Thymus (tissue), 11 donors: Measurements from ENCODE around the gene ATP8B1. TPM values are rescaled to one million over a fixed set of nuclear protein-coding genes. Genes with fewer than 3 reads are reported as not detected.
"Not testable (repeated sequence)": the region's sequence is repeated elsewhere in the genome, so short reads cannot be mapped to it uniquely, and the experiment has no call there.

Experiments used
- DNase-seq, 9 donors: peaks; one replicate each; pipeline ENCODE4 v3.0.0-alpha.2; 2013; ENCODE audit warnings: low spot score in 9 of 9, low read depth in 6 of 9, missing footprints in 1 of 9
- H3K27ac ChIP-seq, 2 donors: one replicate each; pipeline ENCODE4 v1.5.1; 2013; ENCODE audit warnings: control low read depth in 1 of 2, low read depth in 1 of 2, low read length in 1 of 2, mild to moderate bottlenecking in 1 of 2, moderate library complexity in 1 of 2
- H3K27me3 ChIP-seq, 2 donors: one replicate each; pipeline ENCODE4 v1.5.1; 2013; ENCODE audit warnings: low read length in 1 of 2; ENCODE audit not compliant: control insufficient read depth in 2 of 2, insufficient read depth in 1 of 2
- H3K36me3 ChIP-seq, 2 donors: one replicate each; pipeline ENCODE4 v1.5.1; 2013; ENCODE audit warnings: low read length in 1 of 2, mild to moderate bottlenecking in 1 of 2, moderate library complexity in 1 of 2; ENCODE audit not compliant: control insufficient read depth in 2 of 2, insufficient read depth in 2 of 2
- H3K4me1 ChIP-seq, 2 donors: one replicate each; pipeline ENCODE4 v1.5.1; 2013; ENCODE audit warnings: low read length in 2 of 2; ENCODE audit not compliant: control insufficient read depth in 2 of 2, insufficient read depth in 2 of 2
- H3K4me3 ChIP-seq, 2 donors: one replicate each; pipeline ENCODE4 v1.5.1; 2013; ENCODE audit warnings: low read length in 2 of 2, control low read depth in 1 of 2, mild to moderate bottlenecking in 1 of 2
- H3K9me3 ChIP-seq, 2 donors: one replicate each; pipeline ENCODE4 v1.5.1; 2013; ENCODE audit warnings: low read length in 1 of 2, mild to moderate bottlenecking in 1 of 2; ENCODE audit not compliant: control insufficient read depth in 2 of 2, insufficient read depth in 1 of 2
- WGBS: extraction: QIAGEN DNeasy Blood & Tissue Kit; methylation state at CpG from one replicate; pipeline ENCODE4 v1.1.7; 2013; 5-methylcytosine and 5-hydroxymethylcytosine counted together
- polyA plus RNA-seq: library from polyadenylated mRNA; stranded (reverse); fragments of 200-250 nt; gene quantifications from one replicate; pipeline ENCODE4 v1.2.3, GENCODE V29; 2013
- total RNA-seq: library from RNA; stranded (reverse); fragments of 120-200 nt; gene quantifications from one replicate; pipeline ENCODE4 v1.2.4, GENCODE V29; 2013
- donor health status: healthy.

ATP8B1 gene
- total and polyA plus RNA-seq, 2 donors: 3.0 to 4.3 TPM

DNA sequence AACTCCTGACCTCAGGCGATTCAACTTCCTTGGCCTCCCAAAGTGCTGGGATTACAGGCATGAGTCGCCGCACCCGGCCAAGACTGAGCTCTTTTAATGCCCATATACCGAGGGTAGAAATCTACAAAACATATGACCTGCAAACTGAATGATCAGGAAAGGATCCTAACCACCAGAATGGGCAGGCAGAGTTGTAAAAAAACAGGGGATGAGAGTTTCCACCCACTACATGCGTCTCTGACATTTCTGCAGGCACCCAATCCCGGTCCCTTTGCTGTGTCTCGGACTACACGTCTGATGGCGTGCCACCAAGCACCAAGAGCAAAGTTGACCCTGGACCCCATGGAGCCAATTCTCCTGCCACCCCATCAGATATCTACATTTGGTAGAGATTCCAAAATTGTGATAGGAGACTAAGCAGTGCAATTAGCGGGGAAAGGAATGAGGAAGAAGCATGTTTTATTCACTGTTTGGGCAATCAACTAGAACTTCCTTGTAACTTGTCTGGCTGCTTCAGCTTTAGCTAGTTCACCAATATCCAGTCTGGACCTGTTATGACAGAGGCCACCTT, 74.1 kb downstream of the ATP8B1 start:
- H3K4me1 ChIP-seq: no peaks in the 10 kb centered on the region
- H3K36me3 ChIP-seq: no peaks in the 10 kb centered on the region
- no peaks in the 10 kb centered on the region for H3K9me3 ChIP-seq
- WGBS: 67% methylated on average over 11 of the region's 11 CpGs
- no peak overlapping the region for H3K27ac ChIP-seq
- H3K27me3 ChIP-seq: no peaks in the 10 kb centered on the region
- no peak for DNase-seq
- H3K4me3 ChIP-seq: no peak overlapping the region

DNA sequence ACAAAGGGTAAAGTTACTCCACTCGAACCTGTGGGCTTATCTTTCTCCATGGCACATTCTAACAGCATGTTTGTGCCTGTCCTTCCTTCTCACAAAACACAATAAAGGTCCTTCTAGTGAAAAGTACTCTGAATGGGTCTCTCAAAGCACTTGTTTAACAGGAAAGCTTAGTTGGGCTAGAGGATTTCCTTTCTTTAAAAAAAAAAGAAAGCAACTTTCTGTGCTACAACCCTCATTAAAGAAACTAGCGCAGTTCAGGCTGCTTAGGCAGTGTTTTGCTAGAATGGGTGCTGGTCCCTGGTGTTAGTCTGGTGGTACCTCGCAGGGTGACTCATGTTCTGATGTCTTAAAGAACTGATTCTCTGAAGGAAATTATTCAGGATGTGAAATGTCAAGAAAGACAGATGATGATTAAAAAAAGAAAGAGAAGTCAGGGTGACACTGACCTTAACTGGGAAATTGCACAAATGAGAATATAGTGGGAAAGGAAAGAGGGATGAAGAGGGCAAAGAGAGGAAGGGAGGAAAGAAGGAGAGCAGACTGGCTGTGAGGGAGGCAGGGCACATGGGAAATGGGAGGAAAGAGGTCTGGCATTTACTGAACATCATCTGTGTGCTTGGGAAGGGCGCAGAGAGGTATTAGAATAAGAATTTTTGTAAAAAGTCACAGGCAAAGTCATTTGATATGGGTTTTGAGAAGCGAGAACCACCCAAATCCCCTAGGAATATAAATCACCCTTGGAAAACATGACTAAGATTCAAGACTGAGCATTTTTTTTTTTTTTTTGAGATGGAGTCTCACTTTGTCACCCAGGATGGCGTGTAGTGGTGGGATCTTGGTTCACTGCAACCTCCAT, 74.9 kb downstream of the ATP8B1 start:
- Histone ChIP-seq H3K27me3 (no peaks in the 10 kb centered on the region), H3K4me1 (no peaks in the 10 kb centered on the region), H3K9me3 (no peaks in the 10 kb centered on the region), H3K27ac (peak overlapping the region in 1 of 2 donors; percentile 41), H3K36me3 (no peaks in the 10 kb centered on the region), H3K4me3 (no peak overlapping the region)
- DNase-seq: no peak
- 52% methylated on average over 6 of the region's 6 CpGs for WGBS

DNA sequence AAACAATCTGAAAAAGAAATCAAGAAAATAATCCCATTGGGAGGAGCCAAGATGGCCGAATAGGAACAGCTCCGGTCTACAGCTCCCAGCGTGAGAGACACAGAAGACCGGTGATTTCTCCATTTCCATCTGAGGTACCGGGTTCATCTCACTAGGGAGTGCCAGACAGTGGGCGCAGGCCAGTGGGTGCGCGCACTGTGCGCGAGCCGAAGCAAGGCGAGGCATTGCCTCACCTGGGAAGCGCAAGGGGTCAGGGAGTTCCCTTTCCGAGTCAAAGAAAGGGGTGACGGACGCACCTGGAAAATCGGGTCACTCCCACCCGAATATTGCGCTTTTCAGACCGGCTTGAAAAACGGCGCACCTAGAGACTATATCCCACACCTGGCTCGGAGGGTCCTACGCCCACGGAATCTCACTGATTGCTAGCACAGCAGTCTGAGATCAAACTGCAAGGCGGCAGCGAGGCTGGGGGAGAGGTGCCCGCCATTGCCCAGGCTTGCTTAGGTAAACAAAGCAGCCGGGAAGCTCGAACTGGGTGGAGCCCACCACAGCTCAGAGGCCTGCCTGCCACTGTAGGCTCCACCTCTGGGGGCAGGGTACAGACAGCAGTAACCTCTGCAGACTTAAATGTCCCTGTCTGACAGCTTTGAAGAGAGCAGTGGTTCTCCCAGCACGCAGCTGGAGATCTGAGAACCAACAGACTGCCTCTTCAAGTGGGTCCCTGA, 83.7 kb downstream of the ATP8B1 start:
- not testable (repeated sequence) for H3K4me3 ChIP-seq, DNase-seq, H3K27me3 ChIP-seq, H3K27ac ChIP-seq, H3K9me3 ChIP-seq, H3K36me3 ChIP-seq, H3K4me1 ChIP-seq
- 94% methylated on average over 31 of the region's 31 CpGs for WGBS

DNA sequence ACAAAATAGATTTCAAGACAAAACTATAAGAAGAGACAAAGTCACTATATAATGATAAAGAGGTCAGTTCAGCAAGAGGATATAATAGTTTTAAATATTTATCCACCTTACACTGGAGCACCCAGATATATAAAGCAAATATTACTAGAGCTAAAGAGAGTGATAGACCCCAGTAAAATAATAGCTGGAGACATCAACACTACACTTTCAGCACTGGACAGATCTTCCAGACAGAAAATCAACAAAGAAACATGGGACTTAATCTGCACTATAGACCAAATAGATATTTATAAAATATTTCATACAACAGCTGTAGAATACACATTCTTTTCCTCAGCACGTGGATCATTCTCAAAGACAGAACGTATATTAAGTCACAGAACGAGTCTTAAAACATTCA, 86.6 kb downstream of the ATP8B1 start:
- no peaks in the 10 kb centered on the region for H3K27me3 ChIP-seq
- peaks cover 0 to 11% of the 10 kb centered on the region in 2 donors for H3K9me3 ChIP-seq
- no peak for DNase-seq
- no peaks in the 10 kb centered on the region for H3K4me1 ChIP-seq
- 99% methylated on average over 3 of the region's 3 CpGs for WGBS
- no peak overlapping the region for H3K4me3 ChIP-seq
- no peaks in the 10 kb centered on the region for H3K36me3 ChIP-seq
- no peak overlapping the region for H3K27ac ChIP-seq

DNA sequence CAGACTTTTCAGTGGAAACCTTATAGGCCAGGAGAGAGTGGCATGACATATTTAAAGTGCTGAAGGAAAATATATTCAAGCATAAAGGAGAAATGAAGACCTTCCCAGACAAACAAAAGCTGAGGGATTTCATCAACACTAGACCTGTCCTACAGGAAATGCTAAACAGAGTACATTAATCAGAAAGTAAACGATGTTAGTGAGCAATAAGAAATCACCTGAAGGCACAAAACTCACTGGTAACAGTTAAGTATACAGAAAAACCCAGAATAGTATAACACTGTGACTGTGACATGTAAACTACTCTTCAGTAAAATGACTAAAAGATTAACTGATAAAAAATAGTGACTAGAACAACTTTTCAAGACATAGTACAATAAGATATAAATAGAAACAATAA, 87.4 kb downstream of the ATP8B1 start:
- DNase-seq: no peak
- Histone ChIP-seq H3K27ac (no peak overlapping the region), H3K27me3 (no peaks in the 10 kb centered on the region), H3K4me1 (no peaks in the 10 kb centered on the region), H3K4me3 (no peak overlapping the region), H3K36me3 (no peaks in the 10 kb centered on the region), H3K9me3 (peaks cover 0 to 11% of the 10 kb centered on the region in 2 donors)
- 90% methylated on average over 1 of the region's 1 CpG for WGBS

DNA sequence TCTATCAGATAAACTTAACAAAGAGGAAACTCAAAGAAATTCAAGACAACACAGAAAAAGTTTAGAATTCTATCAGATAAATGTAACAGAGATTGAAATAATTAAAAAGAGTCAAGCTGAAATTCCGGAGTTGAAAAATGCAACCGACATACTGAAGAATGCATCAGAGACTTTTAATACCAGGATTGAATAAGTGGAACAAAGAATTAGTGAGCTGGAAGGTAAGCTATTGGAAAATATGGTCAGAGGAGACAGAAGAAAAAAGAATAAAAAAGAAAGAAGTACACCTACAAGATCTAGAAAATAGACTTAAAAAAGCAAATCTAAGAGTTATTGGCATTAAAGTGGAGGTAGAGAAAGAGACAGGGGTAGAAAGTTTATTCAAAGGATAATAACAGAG, 88.0 kb downstream of the ATP8B1 start:
- Histone ChIP-seq H3K4me1 (no peaks in the 10 kb centered on the region), H3K27ac (no peak overlapping the region), H3K27me3 (no peaks in the 10 kb centered on the region), H3K4me3 (no peak overlapping the region), H3K9me3 (peaks cover 0 to 11% of the 10 kb centered on the region in 2 donors), H3K36me3 (no peaks in the 10 kb centered on the region)
- 97% methylated on average over 2 of the region's 2 CpGs for WGBS
- no peak for DNase-seq

DNA sequence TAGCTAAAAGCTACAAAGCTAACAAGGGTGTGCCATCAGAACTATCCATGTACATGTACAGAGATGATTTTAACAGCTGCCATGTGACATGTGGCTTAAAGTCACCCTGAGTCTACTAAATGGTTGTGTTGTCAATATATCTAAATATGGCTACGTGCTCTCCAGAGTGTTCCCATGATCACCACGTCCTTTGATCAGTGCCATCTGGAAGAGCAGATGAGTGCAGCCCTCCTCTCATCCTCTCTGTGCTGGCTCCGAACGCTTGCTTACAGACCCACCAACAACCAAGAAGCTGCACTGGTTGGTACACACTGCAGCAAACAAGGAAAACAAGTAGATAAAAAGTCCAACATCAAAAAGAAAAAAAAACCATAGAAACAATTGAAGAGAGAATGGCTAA, 92.9 kb downstream of the ATP8B1 start:
- no peaks in the 10 kb centered on the region for H3K4me1 ChIP-seq
- DNase-seq: no peak
- H3K36me3 ChIP-seq: no peaks in the 10 kb centered on the region
- H3K27ac ChIP-seq: no peak overlapping the region
- H3K4me3 ChIP-seq: no peak overlapping the region
- WGBS: 97% methylated on average over 4 of the region's 4 CpGs
- H3K27me3 ChIP-seq: no peaks in the 10 kb centered on the region
- H3K9me3 ChIP-seq: peaks cover 0 to 8% of the 10 kb centered on the region in 2 donors

DNA sequence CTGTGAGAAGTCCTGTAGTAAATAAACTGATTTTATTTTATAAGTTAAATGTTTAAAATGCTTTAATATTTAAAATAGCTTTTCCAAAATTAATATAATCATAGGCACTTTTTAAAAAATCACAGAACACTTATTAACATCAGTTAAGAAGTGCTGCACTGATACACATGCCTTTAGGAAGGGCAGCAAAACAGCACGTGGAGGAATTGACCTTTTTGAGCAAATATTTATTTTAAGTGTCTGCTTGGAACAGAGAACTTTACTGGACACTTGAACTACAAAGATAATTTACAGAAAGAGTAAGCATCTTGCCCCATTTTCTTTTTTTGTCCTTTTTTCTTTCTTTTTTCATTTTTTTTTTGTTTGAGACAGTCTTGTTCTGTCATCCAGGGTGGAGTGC, 93.8 kb downstream of the ATP8B1 start:
- Histone ChIP-seq H3K27ac (no peak overlapping the region), H3K27me3 (no peaks in the 10 kb centered on the region), H3K4me1 (no peaks in the 10 kb centered on the region), H3K4me3 (no peak overlapping the region), H3K36me3 (no peaks in the 10 kb centered on the region), H3K9me3 (peaks cover 0 to 7% of the 10 kb centered on the region in 2 donors)
- DNase-seq: no peak
- 98% methylated on average over 1 of the region's 1 CpG for WGBS

DNA sequence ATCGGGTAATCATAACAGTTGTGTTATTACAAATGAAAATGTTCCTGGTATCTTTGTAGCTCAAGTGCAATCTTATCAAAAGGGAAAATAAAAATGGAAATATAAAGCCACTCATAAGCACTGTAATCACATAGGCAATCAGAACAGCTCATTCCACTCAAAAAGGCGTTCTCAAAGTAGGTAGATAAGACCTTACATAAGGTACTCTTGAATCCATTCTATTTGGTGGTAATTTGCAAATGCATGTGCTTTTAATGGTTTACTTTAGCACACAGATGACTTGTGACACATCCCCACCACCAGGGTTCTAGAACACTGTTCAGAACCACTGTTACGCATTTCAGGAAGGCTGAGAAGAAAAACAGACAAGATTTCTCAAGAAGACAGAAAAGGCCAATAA, 94.8 kb downstream of the ATP8B1 start:
- Histone ChIP-seq H3K9me3 (no peaks in the 10 kb centered on the region), H3K27ac (no peak overlapping the region), H3K27me3 (no peaks in the 10 kb centered on the region), H3K4me1 (no peaks in the 10 kb centered on the region), H3K36me3 (no peaks in the 10 kb centered on the region), H3K4me3 (no peak overlapping the region)
- 98% methylated on average over 3 of the region's 3 CpGs for WGBS
- DNase-seq: no peak
